Measurements from ENCODE around the gene CEP89.
"Not testable (repeated sequence)": the region's sequence is repeated elsewhere in the genome, so short reads cannot be mapped to it uniquely, and the experiment has no call there.

DNA sequence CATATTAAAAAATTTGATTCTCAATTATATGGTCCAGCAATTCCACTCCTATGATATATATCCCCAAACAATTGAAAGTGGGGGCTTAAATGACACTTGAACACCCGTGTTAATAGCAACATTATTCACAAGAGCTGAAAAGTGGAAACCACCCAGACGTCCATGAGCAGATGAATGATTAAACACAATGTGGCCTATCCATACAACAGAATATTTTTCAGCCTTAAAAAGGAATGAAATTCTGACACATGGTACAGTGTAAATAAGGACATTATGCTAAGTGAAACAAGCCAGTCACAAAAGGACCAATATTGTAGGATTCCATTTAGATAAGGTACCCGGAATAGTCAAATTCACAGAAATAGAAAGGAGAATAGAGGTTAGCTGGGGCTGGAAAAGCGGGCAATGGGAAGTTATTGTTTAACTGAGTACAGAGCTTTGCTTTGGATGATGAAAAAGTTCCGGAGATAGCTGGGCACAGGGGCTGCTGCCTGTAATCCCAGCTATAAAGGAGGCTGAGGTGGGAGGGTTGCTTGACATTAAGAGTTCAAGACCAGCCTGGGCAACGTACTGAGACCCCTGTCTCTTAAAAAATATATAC lies 31.8 kb upstream of the CEP89 start:
- TF ChIP-seq, protein P1, sequence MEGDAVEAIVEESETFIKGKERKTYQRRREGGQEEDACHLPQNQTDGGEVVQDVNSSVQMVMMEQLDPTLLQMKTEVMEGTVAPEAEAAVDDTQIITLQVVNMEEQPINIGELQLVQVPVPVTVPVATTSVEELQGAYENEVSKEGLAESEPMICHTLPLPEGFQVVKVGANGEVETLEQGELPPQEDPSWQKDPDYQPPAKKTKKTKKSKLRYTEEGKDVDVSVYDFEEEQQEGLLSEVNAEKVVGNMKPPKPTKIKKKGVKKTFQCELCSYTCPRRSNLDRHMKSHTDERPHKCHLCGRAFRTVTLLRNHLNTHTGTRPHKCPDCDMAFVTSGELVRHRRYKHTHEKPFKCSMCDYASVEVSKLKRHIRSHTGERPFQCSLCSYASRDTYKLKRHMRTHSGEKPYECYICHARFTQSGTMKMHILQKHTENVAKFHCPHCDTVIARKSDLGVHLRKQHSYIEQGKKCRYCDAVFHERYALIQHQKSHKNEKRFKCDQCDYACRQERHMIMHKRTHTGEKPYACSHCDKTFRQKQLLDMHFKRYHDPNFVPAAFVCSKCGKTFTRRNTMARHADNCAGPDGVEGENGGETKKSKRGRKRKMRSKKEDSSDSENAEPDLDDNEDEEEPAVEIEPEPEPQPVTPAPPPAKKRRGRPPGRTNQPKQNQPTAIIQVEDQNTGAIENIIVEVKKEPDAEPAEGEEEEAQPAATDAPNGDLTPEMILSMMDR (conservative IDR thresholded peaks at IDR 0.05; ENCODE audit: low read length): not testable (repeated sequence)
- not testable (repeated sequence) for TF ChIP-seq EZH2phosphoT487 (IDR thresholded peaks at IDR 0.05; ENCODE audit: borderline replicate concordance)
